ENCODE results near the gene ATP9A. TPM values are rescaled to one million over a fixed set of nuclear protein-coding genes. Genes with fewer than 3 reads are reported as not detected.
"Not testable (repeated sequence)": the region's sequence is repeated elsewhere in the genome, so short reads cannot be mapped to it uniquely, and the experiment has no call there.

The ATP9A gene, protein sequence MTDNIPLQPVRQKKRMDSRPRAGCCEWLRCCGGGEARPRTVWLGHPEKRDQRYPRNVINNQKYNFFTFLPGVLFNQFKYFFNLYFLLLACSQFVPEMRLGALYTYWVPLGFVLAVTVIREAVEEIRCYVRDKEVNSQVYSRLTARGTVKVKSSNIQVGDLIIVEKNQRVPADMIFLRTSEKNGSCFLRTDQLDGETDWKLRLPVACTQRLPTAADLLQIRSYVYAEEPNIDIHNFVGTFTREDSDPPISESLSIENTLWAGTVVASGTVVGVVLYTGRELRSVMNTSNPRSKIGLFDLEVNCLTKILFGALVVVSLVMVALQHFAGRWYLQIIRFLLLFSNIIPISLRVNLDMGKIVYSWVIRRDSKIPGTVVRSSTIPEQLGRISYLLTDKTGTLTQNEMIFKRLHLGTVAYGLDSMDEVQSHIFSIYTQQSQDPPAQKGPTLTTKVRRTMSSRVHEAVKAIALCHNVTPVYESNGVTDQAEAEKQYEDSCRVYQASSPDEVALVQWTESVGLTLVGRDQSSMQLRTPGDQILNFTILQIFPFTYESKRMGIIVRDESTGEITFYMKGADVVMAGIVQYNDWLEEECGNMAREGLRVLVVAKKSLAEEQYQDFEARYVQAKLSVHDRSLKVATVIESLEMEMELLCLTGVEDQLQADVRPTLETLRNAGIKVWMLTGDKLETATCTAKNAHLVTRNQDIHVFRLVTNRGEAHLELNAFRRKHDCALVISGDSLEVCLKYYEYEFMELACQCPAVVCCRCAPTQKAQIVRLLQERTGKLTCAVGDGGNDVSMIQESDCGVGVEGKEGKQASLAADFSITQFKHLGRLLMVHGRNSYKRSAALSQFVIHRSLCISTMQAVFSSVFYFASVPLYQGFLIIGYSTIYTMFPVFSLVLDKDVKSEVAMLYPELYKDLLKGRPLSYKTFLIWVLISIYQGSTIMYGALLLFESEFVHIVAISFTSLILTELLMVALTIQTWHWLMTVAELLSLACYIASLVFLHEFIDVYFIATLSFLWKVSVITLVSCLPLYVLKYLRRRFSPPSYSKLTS
- 10 to 100 TPM; 14.8 to 23.7 (median 18.7) TPM for total RNA-seq

DNA sequence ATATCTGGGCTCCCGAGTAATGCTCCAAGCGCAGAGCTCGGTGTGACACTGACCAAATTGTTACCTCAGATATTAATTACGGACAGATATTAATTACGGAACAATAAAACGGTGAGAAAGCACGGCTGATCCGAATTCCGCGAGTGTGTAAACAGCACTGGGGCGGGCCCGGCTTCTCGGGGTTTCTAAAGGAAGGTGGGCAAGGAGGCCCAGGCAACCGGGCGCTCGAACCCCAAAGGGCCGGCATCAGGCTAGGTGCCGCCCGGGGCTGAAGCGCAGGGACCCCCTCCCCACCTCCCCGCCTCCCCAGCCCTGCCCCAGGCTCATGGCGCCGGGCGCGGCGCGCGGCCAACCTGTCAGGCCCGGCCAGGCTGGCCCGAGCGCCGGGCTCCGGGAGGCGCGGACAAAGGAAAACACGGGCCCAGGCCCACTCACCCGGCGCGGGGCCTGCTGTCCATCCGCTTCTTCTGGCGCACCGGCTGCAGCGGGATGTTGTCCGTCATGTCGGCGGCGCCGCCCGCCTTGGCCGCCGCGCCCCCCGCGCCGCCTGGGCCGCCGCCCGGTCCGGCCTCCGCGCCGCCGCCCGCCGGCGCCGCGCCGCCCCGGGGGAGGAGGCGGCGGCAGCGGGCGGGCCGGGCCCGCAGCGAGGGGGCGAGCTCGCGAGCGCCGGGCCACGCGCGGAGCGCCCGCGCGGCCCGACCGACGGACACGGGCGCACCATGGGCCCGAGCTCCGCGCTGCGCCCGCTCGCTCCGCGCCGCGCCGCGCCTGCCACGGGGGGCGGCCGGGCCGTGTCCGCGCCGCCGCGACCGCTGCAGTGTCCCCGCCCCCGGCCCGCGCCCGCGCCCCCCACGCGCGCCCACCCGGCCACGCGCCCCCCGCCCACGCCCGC lies at the start of gene ATP9A:
Gene ATP9A, minus strand, starts transcription at position 524 of the 892 bp plus-strand sequence. Its CDS starts 21 bp downstream, at position 503.
- H3K27ac ChIP-seq: peak within 1 kb of the TSS; percentile 31
- H3K4me3 ChIP-seq: peak within 1 kb of the TSS; percentile 84
- H3K36me3 ChIP-seq: no peaks in the 10 kb centered on the region
- H3K9me3 ChIP-seq: no peaks in the 10 kb centered on the region
- WGBS: under 1% methylated on average over 17 of the region's 131 CpGs
- no peak for TF ChIP-seq POLR2AphosphoS5 (IDR thresholded peaks at IDR 0.05)
- no peak for TF ChIP-seq EP300 (IDR thresholded peaks at IDR 0.05)
- no peak for TF ChIP-seq POLR2A (IDR thresholded peaks at IDR 0.05)
- TF ChIP-seq, protein P1, sequence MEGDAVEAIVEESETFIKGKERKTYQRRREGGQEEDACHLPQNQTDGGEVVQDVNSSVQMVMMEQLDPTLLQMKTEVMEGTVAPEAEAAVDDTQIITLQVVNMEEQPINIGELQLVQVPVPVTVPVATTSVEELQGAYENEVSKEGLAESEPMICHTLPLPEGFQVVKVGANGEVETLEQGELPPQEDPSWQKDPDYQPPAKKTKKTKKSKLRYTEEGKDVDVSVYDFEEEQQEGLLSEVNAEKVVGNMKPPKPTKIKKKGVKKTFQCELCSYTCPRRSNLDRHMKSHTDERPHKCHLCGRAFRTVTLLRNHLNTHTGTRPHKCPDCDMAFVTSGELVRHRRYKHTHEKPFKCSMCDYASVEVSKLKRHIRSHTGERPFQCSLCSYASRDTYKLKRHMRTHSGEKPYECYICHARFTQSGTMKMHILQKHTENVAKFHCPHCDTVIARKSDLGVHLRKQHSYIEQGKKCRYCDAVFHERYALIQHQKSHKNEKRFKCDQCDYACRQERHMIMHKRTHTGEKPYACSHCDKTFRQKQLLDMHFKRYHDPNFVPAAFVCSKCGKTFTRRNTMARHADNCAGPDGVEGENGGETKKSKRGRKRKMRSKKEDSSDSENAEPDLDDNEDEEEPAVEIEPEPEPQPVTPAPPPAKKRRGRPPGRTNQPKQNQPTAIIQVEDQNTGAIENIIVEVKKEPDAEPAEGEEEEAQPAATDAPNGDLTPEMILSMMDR (IDR thresholded peaks at IDR 0.05): no peak
- H3K4me1 ChIP-seq: peaks cover 12% of the 10 kb centered on the region
- DNase-seq (ENCODE audit: low spot score in 2 of 2): peak in 1 of 2 donors; percentile 61
- H3K27me3 ChIP-seq: no peaks in the 10 kb centered on the region

DNA sequence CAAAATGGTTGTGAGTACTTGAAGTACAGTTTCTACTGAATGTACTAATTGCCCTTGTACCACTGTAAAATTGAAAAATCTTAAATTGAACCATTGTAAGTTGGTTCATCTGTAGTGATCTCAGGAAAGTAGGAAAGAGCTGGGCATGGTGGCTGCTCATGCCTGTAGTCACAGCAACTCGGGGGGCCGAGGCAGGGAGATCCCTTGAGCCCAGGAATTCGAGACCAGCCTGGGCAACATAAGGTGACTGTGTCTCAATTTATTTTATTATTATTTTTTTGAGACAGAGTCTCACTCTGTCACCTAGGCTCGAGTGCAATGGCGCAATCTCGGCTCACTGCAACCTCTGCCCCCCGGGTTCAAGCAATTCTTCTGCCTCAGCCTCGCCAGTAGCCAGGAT lies 48.7 kb upstream of the ATP9A start:
- H3K27ac ChIP-seq; H3K4me1 ChIP-seq; H3K27me3 ChIP-seq; H3K4me3 ChIP-seq; H3K9me3 ChIP-seq; DNase-seq (ENCODE audit: low spot score in 2 of 2); H3K36me3 ChIP-seq: not testable (repeated sequence)
- WGBS: 89% methylated on average over 8 of the region's 8 CpGs

DNA sequence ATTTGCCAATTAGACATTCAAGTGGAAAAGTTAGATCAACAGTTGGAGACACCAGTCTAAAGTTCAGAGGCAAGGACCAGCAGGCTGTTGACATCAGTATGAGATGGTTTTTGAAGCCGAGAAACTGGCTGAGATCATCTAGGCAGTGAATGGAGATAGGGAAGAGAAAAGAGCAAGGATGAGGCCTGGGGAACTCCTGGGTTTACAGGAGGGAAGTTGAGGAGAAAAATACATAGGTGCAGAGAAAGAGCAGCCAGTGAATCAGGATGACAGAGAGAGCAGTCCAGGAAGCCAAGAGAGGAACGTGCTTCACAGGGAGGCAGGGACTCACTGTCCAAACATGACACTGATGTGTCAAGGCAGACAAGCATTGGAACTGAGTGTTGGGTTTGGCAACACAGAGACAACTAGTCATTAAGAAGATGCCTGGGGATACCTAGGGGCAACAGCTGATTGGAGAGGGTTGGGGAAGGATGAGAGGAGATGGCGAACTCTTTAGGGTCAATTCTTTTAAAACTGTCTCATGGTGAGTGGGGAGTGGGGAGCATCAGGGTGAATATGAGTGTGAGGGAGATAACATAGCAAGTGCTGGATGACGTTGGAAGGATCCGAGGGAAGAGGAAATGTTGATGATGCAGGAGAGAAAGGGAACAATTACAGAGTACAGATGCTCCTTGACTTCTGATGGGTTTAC lies 47.3 kb upstream of the ATP9A start:
- no peak for DNase-seq (ENCODE audit: low spot score in 2 of 2)
- Histone ChIP-seq H3K27me3 (no peaks in the 10 kb centered on the region), H3K36me3 (no peaks in the 10 kb centered on the region), H3K4me1 (no peaks in the 10 kb centered on the region), H3K4me3 (no peak overlapping the region), H3K9me3 (no peaks in the 10 kb centered on the region), H3K27ac (no peak overlapping the region)
- WGBS: 65% methylated on average over 5 of the region's 5 CpGs
- TF ChIP-seq, protein P1 (IDR thresholded peaks at IDR 0.05): no peak
- no peak for TF ChIP-seq EP300 (IDR thresholded peaks at IDR 0.05)

DNA sequence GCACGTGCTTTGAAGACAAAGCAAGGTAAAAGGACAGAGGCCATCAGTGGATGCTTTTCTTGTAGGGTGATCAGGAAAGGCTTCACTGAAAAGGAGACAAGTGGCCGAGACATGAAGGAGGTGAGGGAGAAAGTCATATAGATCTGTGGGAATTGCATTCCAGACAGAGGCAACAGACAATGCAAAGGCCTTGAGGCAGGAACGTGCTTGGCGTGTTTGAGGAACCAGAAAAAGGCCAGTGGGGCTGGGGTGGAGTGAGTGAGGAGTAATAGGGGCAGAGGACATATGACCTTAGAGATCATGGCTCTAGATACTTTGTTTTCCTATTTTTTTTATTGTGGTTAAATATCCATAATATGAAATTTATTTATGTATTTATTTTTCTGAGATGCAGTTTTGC lies 44.7 kb upstream of the ATP9A start:
- WGBS: 85% methylated on average over 4 of the region's 4 CpGs
- no peaks in the 10 kb centered on the region for H3K9me3 ChIP-seq
- no peaks in the 10 kb centered on the region for H3K36me3 ChIP-seq
- H3K4me3 ChIP-seq: no peak overlapping the region
- H3K27ac ChIP-seq: no peak overlapping the region
- H3K27me3 ChIP-seq: no peaks in the 10 kb centered on the region
- H3K4me1 ChIP-seq: no peaks in the 10 kb centered on the region
- DNase-seq (ENCODE audit: low spot score in 2 of 2): no peak
- TF ChIP-seq POLR2A (IDR thresholded peaks at IDR 0.05) (no peak), EP300 (IDR thresholded peaks at IDR 0.05) (no peak), POLR2AphosphoS5 (IDR thresholded peaks at IDR 0.05) (no peak)
- TF ChIP-seq, protein P1 (IDR thresholded peaks at IDR 0.05): no peak
